Measurements from ENCODE around the gene DAGLA. TPM values are rescaled to one million over a fixed set of nuclear protein-coding genes. Genes with fewer than 3 reads are reported as not detected.

Gene DAGLA
- total RNA-seq, 1 experiment from 2014 or later, result 4.5 TPM

DNA sequence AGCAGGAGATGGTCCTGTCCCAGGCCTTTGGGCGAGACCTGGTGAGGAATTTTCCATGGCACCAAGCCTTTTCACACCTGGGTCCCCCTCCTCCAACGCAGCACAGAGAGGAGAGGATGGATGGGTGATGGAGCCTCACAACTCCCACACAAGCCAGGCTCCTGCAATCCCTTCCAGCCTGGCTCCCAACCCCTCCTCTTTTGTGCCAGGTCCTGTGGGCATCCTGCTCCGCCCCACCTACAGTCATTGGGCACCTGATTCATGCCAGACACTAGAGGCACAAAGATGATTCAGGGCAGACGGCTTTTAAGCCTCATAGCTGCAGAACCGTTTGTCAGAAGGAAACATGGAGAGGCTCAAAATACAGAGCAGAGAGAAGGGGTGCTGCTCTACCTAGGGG lies 56.1 kb downstream of the DAGLA start:
- no peak overlapping the region for H3K4me3 Mint-ChIP-seq
- H4K5ac ChIP-seq (ENCODE audit: insufficient read length, low read depth, low read length), result no peak overlapping the region
- peak overlapping the region in 1 of 3 experiments; percentile 59; a peak in 2 of 7 replicates for H3K27ac Mint-ChIP-seq

More for the DNA sequence above, 56.1 kb downstream of the DAGLA start:
- Histone ChIP-seq H3T11ph (ENCODE audit: low read length) (no peak overlapping the region), H3K23me2 (ENCODE audit: insufficient read length, low read depth, low read length, poor library complexity, severe bottlenecking) (no peaks in the 10 kb centered on the region), H2BK12ac (ENCODE audit: insufficient read length, low read depth, low read length) (no peak overlapping the region), H3K27me3 (ENCODE audit: insufficient read depth, low read length) (no peaks in the 10 kb centered on the region), H2BK5ac (ENCODE audit: insufficient read length, low read length) (no peak overlapping the region), H3K79me1 (ENCODE audit: insufficient read depth, low read depth, low read length, poor library complexity, severe bottlenecking) (no peaks in the 10 kb centered on the region), H2BK20ac (ENCODE audit: low read depth, low read length, poor library complexity, severe bottlenecking) (no peak overlapping the region), H3K79me2 (ENCODE audit: insufficient read depth, low read length) (no peaks in the 10 kb centered on the region), H2AFZ (ENCODE audit: low read length) (no peak overlapping the region), H2BK120ac (ENCODE audit: low read depth, low read length, poor library complexity, severe bottlenecking) (no peak overlapping the region), H3K23ac (ENCODE audit: insufficient read length, low read depth, low read length) (no peak overlapping the region), H3K9me3 (ENCODE audit: control insufficient read depth, low read depth, low read length) (no peaks in the 10 kb centered on the region), H2BK15ac (ENCODE audit: low read depth, low read length) (no peak overlapping the region), H3K18ac (ENCODE audit: insufficient read length, low read depth, low read length) (no peak overlapping the region), H2AK5ac (ENCODE audit: insufficient read length, low read length) (no peak overlapping the region), H3K4me2 (ENCODE audit: insufficient read depth, insufficient read length, low read length) (no peak overlapping the region), H3K56ac (ENCODE audit: insufficient read length, low read depth, low read length) (no peak overlapping the region), H3K4ac (ENCODE audit: low read depth, low read length) (no peak overlapping the region), H3K4me1 (ENCODE audit: insufficient read depth, low read length) (no peaks in the 10 kb centered on the region), H3K27ac (ENCODE audit: insufficient read length, low read depth, low read length) (no peak overlapping the region), H4K91ac (ENCODE audit: insufficient read length, low read depth, low read length) (no peak overlapping the region), H3K14ac (ENCODE audit: insufficient read depth, low read length) (no peak overlapping the region), H4K20me1 (ENCODE audit: control insufficient read depth, insufficient read depth, insufficient read length) (no peaks in the 10 kb centered on the region), H3K9ac (ENCODE audit: extremely low read depth, insufficient read length, low read length) (no peak overlapping the region), H4K8ac (replicated peaks; ENCODE audit: insufficient read length, low read depth, low read length) (no peak overlapping the region)
- no peak for TF ChIP-seq CTCF (conservative IDR thresholded peaks at IDR 0.05)
- Mint-ChIP-seq H3K36me3 (ENCODE audit: insufficient read depth in 1 of 3, low read depth in 3 of 3) (peaks cover 4 to 24% (median 10%) of the 10 kb centered on the region in 3 experiments; a peak in 6 of 7 replicates), H3K27me3 (ENCODE audit: low read depth) (no peaks in the 10 kb centered on the region; the same call in 1 of the 2 replicates), H3K9me3 (no peaks in the 10 kb centered on the region), H3K4me1 (peaks cover 2 to 5% of the 10 kb centered on the region in 2 experiments; a peak in 2 of 4 replicates)
- DNase-seq, result no peak
- no CpG with 5 or more reads among the region's 5 CpGs for WGBS (ENCODE audit: extremely low coverage, insufficient read length, low lambda C conversion rate)

All from H9 (cell line).